K562 (cell line): ENCODE measurements around the gene MAGI2.

Experiments
- FOXM1 ChIP-seq, 2 experiments: fragments of 450-650 bp in 1 of 2; sonication (generic) in 1 of 2; formaldehyde crosslinking in 1 of 2; IDR thresholded peaks; 2 replicates each; pipeline versions ENCODE4 v1.6.1 to v1.9.0; 2017 to 2022; ENCODE audit warnings: low read depth in 2 of 2, mild to moderate bottlenecking in 2 of 2, missing genetic modification reagents in 1 of 2, moderate library complexity in 1 of 2
- KDM4B ChIP-seq, 2 experiments: fragments of 450-650 bp in 1 of 2; sonication (generic) in 1 of 2; IDR thresholded peaks; 2 replicates each; pipeline ENCODE4 v1.6.1; 2016 to 2017; ENCODE audit warnings: borderline replicate concordance in 2 of 2, antibody characterized with exemption in 1 of 2, low read depth in 1 of 2, mild to moderate bottlenecking in 1 of 2
- POLR2AphosphoS5 ChIP-seq: IDR thresholded peaks from 2 replicates; pipeline ENCODE4 v1.6.1; 2011; ENCODE audit warnings: mild to moderate bottlenecking, low read depth, low read length, moderate library complexity; ENCODE audit not compliant: control insufficient read depth, insufficient read depth
- SRF ChIP-seq, 2 experiments: fragments of 250-450, 450-650 bp in 1 of 2; sonication (Bioruptor Pico) in 1 of 2; sonication (generic) in 1 of 2; formaldehyde crosslinking; IDR thresholded peaks; 2 replicates each; pipeline versions ENCODE4 v1.5.0 to v1.5.1; 2020 to 2022; ENCODE audit warnings: mild to moderate bottlenecking in 1 of 2, missing genetic modification reagents in 1 of 2
- ZKSCAN3 ChIP-seq: fragments of 250-450 bp; sonication (Bioruptor Pico); IDR thresholded peaks from 2 replicates; pipeline ENCODE4 v1.4.0; 2020
- ZNF224 ChIP-seq: sonication (generic); formaldehyde crosslinking; IDR thresholded peaks from 2 replicates; pipeline ENCODE4 v1.8.0; 2022; ENCODE audit warnings: mild to moderate bottlenecking, missing genetic modification reagents
- ZNF584 ChIP-seq: fragments of 200-800 bp; sonication (Bioruptor generic); IDR thresholded peaks from 2 replicates; pipeline ENCODE4 v1.6.1; 2016; ENCODE audit warnings: low read depth, mild to moderate bottlenecking, missing genetic modification characterization, missing compliant biosample characterization

- no peak for TF ChIP-seq ZNF584 (CRISPR knock-in tag)
- TF ChIP-seq KDM4B (IDR thresholded peaks at IDR 0.05; ENCODE audit: borderline replicate concordance in 2 of 2, low read depth in 1 of 2) = no peak
- TF ChIP-seq ZNF224 (CRISPR knock-in tag) = no peak
- TF ChIP-seq FOXM1 (IDR thresholded peaks at IDR 0.05; ENCODE audit: low read depth) = no peak
- no peak for TF ChIP-seq FOXM1 (CRISPR knock-in tag; IDR thresholded peaks at IDR 0.05; ENCODE audit: low read depth)
- TF ChIP-seq POLR2AphosphoS5 = no peak
- no peak for TF ChIP-seq ZKSCAN3 (CRISPR knock-in tag)
- TF ChIP-seq SRF (CRISPR knock-in tag; IDR thresholded peaks at IDR 0.05) = no peak
Observed at GRCh38 chr7:78406531-78406930, 1046.9 kb downstream of the MAGI2 start.
